Liver (tissue), 3 donors: ENCODE results near the gene ZNF620.

Source experiments
- ATF3 ChIP-seq: IDR thresholded peaks from 2 replicates; pipeline ENCODE4 v1.6.1; 2016; ENCODE audit warnings: antibody characterized with exemption
- EGR1 ChIP-seq, 2 donors: IDR thresholded peaks; 2 replicates each; pipeline ENCODE4 v1.6.1; 2016 to 2018; ENCODE audit warnings: antibody characterized with exemption in 2 of 2, low read depth in 2 of 2
- JUND ChIP-seq, 2 donors: IDR thresholded peaks; 2 replicates each; pipeline ENCODE4 v1.6.1; 2016; ENCODE audit warnings: antibody characterized with exemption in 2 of 2
- RAD21 ChIP-seq, 2 donors: IDR thresholded peaks; 2 replicates each; pipeline ENCODE4 v1.6.1; 2016; ENCODE audit warnings: antibody characterized with exemption in 2 of 2, mild to moderate bottlenecking in 2 of 2
- YY1 ChIP-seq: IDR thresholded peaks from 2 replicates; pipeline ENCODE4 v1.6.1; 2016; ENCODE audit warnings: antibody characterized with exemption, mild to moderate bottlenecking
- ZBTB33 ChIP-seq: IDR thresholded peaks from 2 replicates; pipeline ENCODE4 v1.6.1; 2016; ENCODE audit warnings: antibody characterized with exemption
- TF ChIP-seq, protein P1 (sequence below): IDR thresholded peaks from 2 replicates; pipeline ENCODE4 v1.6.1; 2016; ENCODE audit warnings: antibody characterized with exemption, mild to moderate bottlenecking
- TF ChIP-seq, protein P2 (sequence below): IDR thresholded peaks from 2 replicates; pipeline ENCODE4 v1.6.1; 2016; ENCODE audit warnings: antibody characterized with exemption
- TF ChIP-seq, protein P3 (sequence below): fragments of 150-350 bp; IDR thresholded peaks from 2 replicates; pipeline ENCODE4 v1.5.1; 2017; ENCODE audit warnings: improper control_type of control experiment, low read depth, low read length; ENCODE audit not compliant: missing input control
- donor health status: healthy.
- donor health status: healthy.

GRCh38 chr3:40523781-40524180 lies 17.9 kb downstream of the ZNF620 start:
- TF ChIP-seq, protein P1, sequence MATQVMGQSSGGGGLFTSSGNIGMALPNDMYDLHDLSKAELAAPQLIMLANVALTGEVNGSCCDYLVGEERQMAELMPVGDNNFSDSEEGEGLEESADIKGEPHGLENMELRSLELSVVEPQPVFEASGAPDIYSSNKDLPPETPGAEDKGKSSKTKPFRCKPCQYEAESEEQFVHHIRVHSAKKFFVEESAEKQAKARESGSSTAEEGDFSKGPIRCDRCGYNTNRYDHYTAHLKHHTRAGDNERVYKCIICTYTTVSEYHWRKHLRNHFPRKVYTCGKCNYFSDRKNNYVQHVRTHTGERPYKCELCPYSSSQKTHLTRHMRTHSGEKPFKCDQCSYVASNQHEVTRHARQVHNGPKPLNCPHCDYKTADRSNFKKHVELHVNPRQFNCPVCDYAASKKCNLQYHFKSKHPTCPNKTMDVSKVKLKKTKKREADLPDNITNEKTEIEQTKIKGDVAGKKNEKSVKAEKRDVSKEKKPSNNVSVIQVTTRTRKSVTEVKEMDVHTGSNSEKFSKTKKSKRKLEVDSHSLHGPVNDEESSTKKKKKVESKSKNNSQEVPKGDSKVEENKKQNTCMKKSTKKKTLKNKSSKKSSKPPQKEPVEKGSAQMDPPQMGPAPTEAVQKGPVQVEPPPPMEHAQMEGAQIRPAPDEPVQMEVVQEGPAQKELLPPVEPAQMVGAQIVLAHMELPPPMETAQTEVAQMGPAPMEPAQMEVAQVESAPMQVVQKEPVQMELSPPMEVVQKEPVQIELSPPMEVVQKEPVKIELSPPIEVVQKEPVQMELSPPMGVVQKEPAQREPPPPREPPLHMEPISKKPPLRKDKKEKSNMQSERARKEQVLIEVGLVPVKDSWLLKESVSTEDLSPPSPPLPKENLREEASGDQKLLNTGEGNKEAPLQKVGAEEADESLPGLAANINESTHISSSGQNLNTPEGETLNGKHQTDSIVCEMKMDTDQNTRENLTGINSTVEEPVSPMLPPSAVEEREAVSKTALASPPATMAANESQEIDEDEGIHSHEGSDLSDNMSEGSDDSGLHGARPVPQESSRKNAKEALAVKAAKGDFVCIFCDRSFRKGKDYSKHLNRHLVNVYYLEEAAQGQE, result no peak
- TF ChIP-seq, protein P2, sequence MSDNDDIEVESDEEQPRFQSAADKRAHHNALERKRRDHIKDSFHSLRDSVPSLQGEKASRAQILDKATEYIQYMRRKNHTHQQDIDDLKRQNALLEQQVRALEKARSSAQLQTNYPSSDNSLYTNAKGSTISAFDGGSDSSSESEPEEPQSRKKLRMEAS, result no peak
- TF ChIP-seq, protein P3, sequence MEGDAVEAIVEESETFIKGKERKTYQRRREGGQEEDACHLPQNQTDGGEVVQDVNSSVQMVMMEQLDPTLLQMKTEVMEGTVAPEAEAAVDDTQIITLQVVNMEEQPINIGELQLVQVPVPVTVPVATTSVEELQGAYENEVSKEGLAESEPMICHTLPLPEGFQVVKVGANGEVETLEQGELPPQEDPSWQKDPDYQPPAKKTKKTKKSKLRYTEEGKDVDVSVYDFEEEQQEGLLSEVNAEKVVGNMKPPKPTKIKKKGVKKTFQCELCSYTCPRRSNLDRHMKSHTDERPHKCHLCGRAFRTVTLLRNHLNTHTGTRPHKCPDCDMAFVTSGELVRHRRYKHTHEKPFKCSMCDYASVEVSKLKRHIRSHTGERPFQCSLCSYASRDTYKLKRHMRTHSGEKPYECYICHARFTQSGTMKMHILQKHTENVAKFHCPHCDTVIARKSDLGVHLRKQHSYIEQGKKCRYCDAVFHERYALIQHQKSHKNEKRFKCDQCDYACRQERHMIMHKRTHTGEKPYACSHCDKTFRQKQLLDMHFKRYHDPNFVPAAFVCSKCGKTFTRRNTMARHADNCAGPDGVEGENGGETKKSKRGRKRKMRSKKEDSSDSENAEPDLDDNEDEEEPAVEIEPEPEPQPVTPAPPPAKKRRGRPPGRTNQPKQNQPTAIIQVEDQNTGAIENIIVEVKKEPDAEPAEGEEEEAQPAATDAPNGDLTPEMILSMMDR, result no peak
- no peak for TF ChIP-seq ZBTB33
- no peak for TF ChIP-seq YY1
- no peak for TF ChIP-seq RAD21 (IDR thresholded peaks at IDR 0.05)
- no peak for TF ChIP-seq ATF3
- no peak for TF ChIP-seq JUND (IDR thresholded peaks at IDR 0.05)
- no peak for TF ChIP-seq EGR1 (IDR thresholded peaks at IDR 0.05; ENCODE audit: low read depth in 2 of 2)
